Tibial nerve (tissue), 3 donors: ENCODE measurements around the gene TMCO5A.

ENCODE experiments used
- POLR2A ChIP-seq, 2 donors: fragments of 450-650 bp; IDR thresholded peaks; one replicate each; pipeline ENCODE4 v1.6.1; 2017; ENCODE audit warnings: antibody characterized with exemption in 2 of 2, mild to moderate bottlenecking in 2 of 2, moderate library complexity in 2 of 2
- TF ChIP-seq, protein P1 (sequence below), 5 experiments: fragments of 200-600 bp in 3 of 5; fragments of 450-650 bp in 2 of 5; sonication (generic) in 3 of 5; IDR thresholded peaks; one replicate each; pipeline ENCODE4 v1.5.1; 2016 to 2019; ENCODE audit warnings: antibody characterized with exemption in 5 of 5, mild to moderate bottlenecking in 3 of 5, moderate library complexity in 2 of 5

DNA sequence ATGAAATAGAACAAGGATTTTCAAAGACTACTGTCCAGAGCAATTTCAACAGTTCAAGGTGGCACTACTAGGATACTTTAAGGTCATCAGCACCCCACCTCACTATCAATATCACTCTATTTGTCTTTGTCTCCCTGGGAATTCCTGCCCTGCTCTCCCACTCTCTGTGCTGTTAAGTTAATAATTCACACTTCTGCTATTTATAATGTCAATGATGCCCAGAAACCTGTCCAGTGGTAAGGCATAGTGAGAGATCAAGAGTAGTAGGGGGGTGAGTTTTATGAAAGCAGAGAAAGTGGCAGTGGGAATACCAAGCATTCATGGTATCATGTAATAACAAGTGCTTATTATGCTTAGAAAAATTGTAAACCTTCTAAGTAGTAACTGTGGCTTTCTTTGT is 7.3 kb downstream of the TMCO5A start:
- TF ChIP-seq POLR2A (IDR thresholded peaks at IDR 0.05): no peak
- TF ChIP-seq, protein P1, sequence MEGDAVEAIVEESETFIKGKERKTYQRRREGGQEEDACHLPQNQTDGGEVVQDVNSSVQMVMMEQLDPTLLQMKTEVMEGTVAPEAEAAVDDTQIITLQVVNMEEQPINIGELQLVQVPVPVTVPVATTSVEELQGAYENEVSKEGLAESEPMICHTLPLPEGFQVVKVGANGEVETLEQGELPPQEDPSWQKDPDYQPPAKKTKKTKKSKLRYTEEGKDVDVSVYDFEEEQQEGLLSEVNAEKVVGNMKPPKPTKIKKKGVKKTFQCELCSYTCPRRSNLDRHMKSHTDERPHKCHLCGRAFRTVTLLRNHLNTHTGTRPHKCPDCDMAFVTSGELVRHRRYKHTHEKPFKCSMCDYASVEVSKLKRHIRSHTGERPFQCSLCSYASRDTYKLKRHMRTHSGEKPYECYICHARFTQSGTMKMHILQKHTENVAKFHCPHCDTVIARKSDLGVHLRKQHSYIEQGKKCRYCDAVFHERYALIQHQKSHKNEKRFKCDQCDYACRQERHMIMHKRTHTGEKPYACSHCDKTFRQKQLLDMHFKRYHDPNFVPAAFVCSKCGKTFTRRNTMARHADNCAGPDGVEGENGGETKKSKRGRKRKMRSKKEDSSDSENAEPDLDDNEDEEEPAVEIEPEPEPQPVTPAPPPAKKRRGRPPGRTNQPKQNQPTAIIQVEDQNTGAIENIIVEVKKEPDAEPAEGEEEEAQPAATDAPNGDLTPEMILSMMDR (IDR thresholded peaks at IDR 0.05): no peak
